Gastroesophageal sphincter (tissue), 3 donors: ENCODE measurements around the gene WDR45B.

Source experiments
- CTCF ChIP-seq, 4 experiments: fragments of 200-600 bp in 2 of 4; fragments of 450-650 bp in 2 of 4; sonication (generic) in 1 of 4; IDR thresholded peaks; one replicate each; pipeline ENCODE4 v1.5.1; 2017 to 2019; ENCODE audit warnings: antibody characterized with exemption in 4 of 4, mild to moderate bottlenecking in 2 of 4, moderate library complexity in 2 of 4
- EP300 ChIP-seq: sonication (generic); formaldehyde crosslinking; IDR thresholded peaks from one replicate; pipeline ENCODE4 v1.6.1; 2017; ENCODE audit warnings: antibody characterized with exemption, mild to moderate bottlenecking
- POLR2A ChIP-seq, 2 donors: fragments of 450-650 bp; IDR thresholded peaks; one replicate each; pipeline ENCODE4 v1.6.1; 2017; ENCODE audit warnings: antibody characterized with exemption in 2 of 2, mild to moderate bottlenecking in 2 of 2, moderate library complexity in 1 of 2
- POLR2AphosphoS5 ChIP-seq: sonication (generic); formaldehyde crosslinking; IDR thresholded peaks from one replicate; pipeline ENCODE4 v1.6.1; 2017; ENCODE audit warnings: antibody characterized with exemption

GRCh38 chr17:82653651-82654528 lies 5.6 kb upstream of the WDR45B start:
- TF ChIP-seq CTCF (IDR thresholded peaks at IDR 0.05), result no peak
- TF ChIP-seq POLR2AphosphoS5, result no peak
- TF ChIP-seq POLR2A (IDR thresholded peaks at IDR 0.05), result no peak
- TF ChIP-seq EP300, result no peak
